Subcutaneous abdominal adipose tissue (tissue), 5 donors: ENCODE measurements around the gene EEF1E1.

Experiments used
- H3K27ac ChIP-seq: one replicate; pipeline ENCODE4 v1.7.0; 2013; ENCODE audit warnings: low read depth, mild to moderate bottlenecking, inconsistent platforms, low read length, moderate library complexity
- H3K27me3 ChIP-seq, 5 donors: one replicate each; pipeline ENCODE4 v1.7.0; 2013; ENCODE audit warnings: low read length in 5 of 5, inconsistent platforms in 1 of 5; ENCODE audit not compliant: control insufficient read depth in 5 of 5, insufficient read depth in 4 of 5
- H3K36me3 ChIP-seq, 5 donors: one replicate each; pipeline ENCODE4 v1.7.0; 2013; ENCODE audit warnings: low read length in 5 of 5; ENCODE audit not compliant: control insufficient read depth in 5 of 5, insufficient read depth in 5 of 5
- H3K4me1 ChIP-seq, 5 donors: one replicate each; pipeline ENCODE4 v1.7.0; 2013; ENCODE audit warnings: low read length in 5 of 5, mild to moderate bottlenecking in 3 of 5, moderate library complexity in 1 of 5; ENCODE audit not compliant: control insufficient read depth in 5 of 5, insufficient read depth in 5 of 5
- H3K4me3 ChIP-seq, 5 donors: one replicate each; pipeline ENCODE4 v1.7.0; 2013; ENCODE audit warnings: low read length in 5 of 5, low read depth in 1 of 5
- H3K9ac ChIP-seq, 5 donors: one replicate each; pipeline ENCODE4 v1.7.0; 2013; ENCODE audit warnings: low read length in 5 of 5, mild to moderate bottlenecking in 4 of 5, moderate library complexity in 3 of 5
- H3K9me3 ChIP-seq, 5 donors: one replicate each; pipeline ENCODE4 v1.7.0; 2013; ENCODE audit warnings: low read length in 5 of 5; ENCODE audit not compliant: control insufficient read depth in 5 of 5
- donor health status: healthy.
- donor health status: healthy.
- donor health status: healthy.
- donor health status: healthy.
- donor health status: healthy.

Gene EEF1E1

GRCh38 chr6:8090650-8091049, 11.7 kb downstream of the EEF1E1 start:
- no peaks in the 10 kb centered on the region for H3K27me3 ChIP-seq
- no peak overlapping the region for H3K4me3 ChIP-seq
- no peak overlapping the region for H3K27ac ChIP-seq
- H3K9ac ChIP-seq, result no peak overlapping the region
- H3K9me3 ChIP-seq, result no peaks in the 10 kb centered on the region
- no peaks in the 10 kb centered on the region for H3K4me1 ChIP-seq
- peaks cover 19 to 41% (median 31%) of the 10 kb centered on the region in 5 donors for H3K36me3 ChIP-seq

DNA sequence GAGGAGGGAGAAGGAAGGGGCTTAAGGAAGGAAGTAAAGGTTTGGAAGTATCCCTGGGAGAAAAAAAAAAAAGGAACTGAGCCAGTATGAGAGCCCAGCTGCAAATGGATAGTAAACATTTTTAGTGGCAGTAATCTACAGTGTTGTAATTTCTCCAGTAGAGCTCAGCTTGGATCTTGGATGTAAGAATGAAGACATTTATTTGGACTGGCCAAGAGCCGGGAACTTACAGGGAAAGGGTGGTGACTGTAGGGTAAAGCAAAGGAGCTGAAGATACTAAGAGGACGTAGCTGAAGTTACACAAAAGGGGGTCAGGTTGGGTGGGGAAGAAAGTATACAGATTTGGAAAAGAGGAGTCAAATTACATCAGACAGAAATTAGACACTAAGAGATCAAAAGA, 13.5 kb downstream of the EEF1E1 start:
- no peaks in the 10 kb centered on the region for H3K9me3 ChIP-seq
- no peak overlapping the region for H3K9ac ChIP-seq
- H3K27me3 ChIP-seq, result no peaks in the 10 kb centered on the region
- peaks cover 0 to 4% (median 0%) of the 10 kb centered on the region in 5 donors for H3K4me1 ChIP-seq
- H3K36me3 ChIP-seq, result peaks cover 18 to 32% (median 23%) of the 10 kb centered on the region in 5 donors
- H3K4me3 ChIP-seq, result no peak overlapping the region
- H3K27ac ChIP-seq, result no peak overlapping the region

DNA sequence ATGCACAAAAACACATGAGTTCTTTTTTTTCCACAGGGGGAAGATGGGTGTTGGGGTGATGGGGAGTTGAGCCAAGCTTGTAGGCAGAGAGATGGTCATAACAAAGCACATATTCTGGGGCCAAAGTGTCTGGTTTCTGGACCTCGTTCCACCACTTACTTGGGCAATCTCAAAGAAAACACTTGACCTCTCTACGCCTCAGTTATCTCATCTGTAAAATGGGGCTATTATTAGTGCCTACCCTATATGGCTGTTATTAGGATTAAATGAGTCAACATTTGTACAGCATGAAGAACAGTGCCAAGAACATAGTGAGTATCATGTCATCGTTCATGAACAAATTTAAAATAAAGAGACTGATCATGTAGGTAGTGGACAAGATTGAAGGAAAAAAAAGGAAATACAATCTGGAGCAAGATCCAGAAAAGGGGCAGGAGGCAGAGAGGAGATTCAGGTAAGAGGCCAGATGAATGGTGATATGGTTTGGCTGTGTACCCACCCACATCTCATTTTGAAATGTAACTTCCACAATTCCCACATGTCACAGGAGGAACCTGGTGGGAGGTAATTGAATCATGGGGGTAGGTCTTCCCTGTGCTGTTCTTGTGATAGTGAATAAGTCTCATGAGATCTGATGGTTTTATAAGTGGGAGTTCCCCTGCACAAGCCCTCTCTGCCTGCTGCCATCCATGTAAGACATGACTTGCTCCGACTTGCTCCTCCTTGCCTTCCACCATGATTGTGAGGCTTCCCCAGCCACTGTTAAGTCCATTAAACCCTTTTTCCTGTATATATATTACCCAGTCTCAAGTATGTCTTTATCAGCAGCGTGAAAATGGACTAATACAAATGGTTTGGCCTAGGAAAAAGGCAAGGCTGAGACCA, 14.2 kb downstream of the EEF1E1 start:
- no peak overlapping the region for H3K9ac ChIP-seq
- H3K4me3 ChIP-seq, result no peak overlapping the region
- H3K36me3 ChIP-seq, result peaks cover 19 to 32% (median 22%) of the 10 kb centered on the region in 5 donors
- H3K27ac ChIP-seq, result no peak overlapping the region
- H3K4me1 ChIP-seq, result peaks cover 0 to 4% (median 0%) of the 10 kb centered on the region in 5 donors
- H3K27me3 ChIP-seq, result no peaks in the 10 kb centered on the region
- no peaks in the 10 kb centered on the region for H3K9me3 ChIP-seq

GRCh38 chr6:8086755-8087306, 15.5 kb downstream of the EEF1E1 start:
- Histone ChIP-seq H3K4me3 (no peak overlapping the region), H3K4me1 (peaks cover 0 to 4% (median 2%) of the 10 kb centered on the region in 5 donors), H3K9ac (no peak overlapping the region), H3K27me3 (no peaks in the 10 kb centered on the region), H3K9me3 (no peaks in the 10 kb centered on the region), H3K27ac (no peak overlapping the region), H3K36me3 (peaks cover 19 to 32% (median 22%) of the 10 kb centered on the region in 5 donors)

DNA sequence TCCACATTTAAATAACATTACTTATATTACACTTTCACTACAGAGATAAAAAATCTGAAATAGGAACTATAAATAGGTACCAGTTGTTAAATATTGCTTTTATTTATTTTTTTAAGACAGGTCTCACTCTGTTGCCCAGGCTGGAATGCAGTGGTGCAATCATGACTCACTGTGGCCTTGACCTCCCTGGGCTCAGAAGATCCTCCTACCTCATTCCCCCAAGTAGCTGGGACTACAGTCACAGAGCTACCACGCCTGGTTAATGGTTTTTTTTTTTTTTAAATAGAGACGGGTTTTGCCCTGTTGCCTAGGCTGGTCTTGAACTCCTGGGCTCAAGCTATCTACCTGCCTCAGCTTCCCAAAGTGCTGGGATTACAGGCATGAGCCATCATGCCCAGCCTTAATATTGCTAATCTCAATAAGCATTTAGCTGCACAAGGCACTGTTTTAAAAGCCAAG, 17.3 kb downstream of the EEF1E1 start:
- H3K9ac ChIP-seq, result no peak overlapping the region
- no peaks in the 10 kb centered on the region for H3K9me3 ChIP-seq
- H3K4me1 ChIP-seq, result peaks cover 0 to 8% (median 2%) of the 10 kb centered on the region in 5 donors
- H3K4me3 ChIP-seq, result no peak overlapping the region
- no peaks in the 10 kb centered on the region for H3K27me3 ChIP-seq
- H3K36me3 ChIP-seq, result peaks cover 14 to 32% (median 24%) of the 10 kb centered on the region in 5 donors
- H3K27ac ChIP-seq, result no peak overlapping the region

- Histone ChIP-seq H3K36me3 (peaks cover 14 to 30% (median 23%) of the 10 kb centered on the region in 5 donors), H3K9me3 (no peaks in the 10 kb centered on the region), H3K4me3 (no peak overlapping the region), H3K27ac (no peak overlapping the region), H3K9ac (no peak overlapping the region), H3K4me1 (peaks cover 0 to 8% (median 2%) of the 10 kb centered on the region in 5 donors), H3K27me3 (no peaks in the 10 kb centered on the region)
Observed at GRCh38 chr6:8084586-8084985, 17.8 kb downstream of the EEF1E1 start.

- Histone ChIP-seq H3K9me3 (no peaks in the 10 kb centered on the region), H3K27me3 (no peaks in the 10 kb centered on the region), H3K9ac (no peak overlapping the region), H3K36me3 (peaks cover 7 to 17% (median 9%) of the 10 kb centered on the region in 5 donors), H3K27ac (no peak overlapping the region), H3K4me3 (no peak overlapping the region), H3K4me1 (peaks cover 0 to 8% (median 2%) of the 10 kb centered on the region in 5 donors)
Observed at GRCh38 chr6:8082954-8083858, 19.1 kb downstream of the EEF1E1 start.

DNA sequence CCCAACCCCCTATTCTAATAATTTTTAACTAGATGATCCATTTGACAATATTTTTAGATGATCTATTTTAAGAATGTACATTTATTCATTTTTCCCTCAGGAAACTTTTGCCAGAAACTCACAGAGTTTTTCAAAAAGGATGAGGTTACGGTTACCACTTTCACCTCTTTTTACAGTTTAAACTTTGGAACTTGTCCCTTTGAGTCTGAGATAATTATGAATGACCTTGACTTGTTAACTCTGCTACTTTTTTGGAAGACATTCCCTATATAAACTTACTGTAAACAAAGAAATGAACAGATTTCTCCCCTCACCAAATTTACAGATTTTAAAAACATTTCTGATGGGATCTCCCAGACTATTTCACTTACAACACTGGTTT, 19.8 kb downstream of the EEF1E1 start:
- Histone ChIP-seq H3K9ac (no peak overlapping the region), H3K9me3 (no peaks in the 10 kb centered on the region), H3K36me3 (peaks cover 2 to 10% (median 6%) of the 10 kb centered on the region in 5 donors), H3K27me3 (no peaks in the 10 kb centered on the region), H3K27ac (no peak overlapping the region), H3K4me3 (no peak overlapping the region), H3K4me1 (peaks cover 0 to 8% (median 2%) of the 10 kb centered on the region in 5 donors)

DNA sequence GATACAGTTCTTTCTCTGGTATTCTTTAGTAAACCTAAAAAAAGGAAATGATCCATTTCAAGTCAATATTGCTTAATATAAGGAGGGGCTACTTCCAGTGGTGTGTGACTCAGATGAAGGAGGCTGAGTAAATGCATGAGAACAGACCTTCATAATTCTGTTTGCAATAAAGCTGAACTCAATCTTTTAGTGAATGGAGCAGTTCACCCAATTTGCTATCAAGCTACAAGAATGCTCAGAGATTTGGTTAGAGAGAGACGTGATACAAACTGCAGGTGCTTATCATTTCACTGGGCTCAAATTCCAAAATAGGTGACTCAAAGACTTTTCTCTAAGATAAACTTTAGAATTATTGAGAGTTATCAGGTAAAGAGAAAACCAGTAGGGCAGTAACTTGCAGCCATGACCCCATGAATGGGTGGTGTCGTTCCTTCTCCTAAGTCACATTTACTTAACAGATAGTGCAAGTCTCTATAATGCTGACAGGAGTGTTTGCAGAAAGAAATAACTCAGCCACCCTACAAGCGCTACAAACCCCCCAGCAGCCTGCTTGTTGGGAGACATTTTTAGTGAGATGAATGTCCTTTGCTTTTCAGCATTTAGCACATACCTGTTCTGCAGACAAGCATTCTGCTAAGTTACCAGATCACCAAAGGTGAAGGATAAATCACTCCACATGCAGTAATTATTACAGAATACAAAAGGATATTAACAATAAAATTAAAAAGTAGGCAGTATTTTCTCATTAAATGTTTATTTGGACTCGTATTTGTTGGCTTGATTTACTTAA, 21.8 kb downstream of the EEF1E1 start:
- Histone ChIP-seq H3K4me3 (no peak overlapping the region), H3K27me3 (no peaks in the 10 kb centered on the region), H3K9ac (no peak overlapping the region), H3K9me3 (no peaks in the 10 kb centered on the region), H3K36me3 (peaks cover 0 to 4% (median 0%) of the 10 kb centered on the region in 5 donors), H3K4me1 (peaks cover 0 to 14% (median 2%) of the 10 kb centered on the region in 5 donors), H3K27ac (no peak overlapping the region)
